Endothelial cell of umbilical vein (primary cell): ENCODE results near the gene ZNF57. TPM values are rescaled to one million over a fixed set of nuclear protein-coding genes. Genes with fewer than 3 reads are reported as not detected.

Source experiments
- BruUV-seq: library from RNA; stranded (reverse); fragments of 400-500 nt; replicated peaks from 2 replicates; lab custom pipeline; 2021; lab: Mats Ljungman, UMichigan
- CTCF ChIA-PET: fragments of 300-600, 350-600 bp; sonication (Branson Sonifier 250); formaldehyde crosslinking; loops from one replicate; lab custom pipeline; 2021; ENCODE audit warnings: antibody characterized with exemption, inconsistent platforms; lab: Charles Lee
- POLR2A ChIA-PET: fragments of 300-600, 350-600 bp; sonication (Branson Sonifier 250); formaldehyde crosslinking; loops from one replicate; lab custom pipeline; 2021; ENCODE audit warnings: antibody characterized with exemption, inconsistent platforms; lab: Charles Lee
- DNase-seq: peaks from one replicate; pipeline ENCODE4 v3.0.0-alpha.2; 2011; ENCODE audit warnings: low read depth, low spot score
- FAIRE-seq: peaks from 2 replicates; lab custom pipeline; 2011; peaks lifted over from hg19 to GRCh38; lab: Jason Lieb, UNC
- H2AFZ ChIP-seq: 2 replicates; pipeline ENCODE4 v1.6.0; 2012; ENCODE audit warnings: low read depth, low read length, control low read depth, inconsistent platforms
- H3K27ac ChIP-seq: 2 replicates; pipeline ENCODE4 v1.5.1; 2011; ENCODE audit warnings: low read depth, mild to moderate bottlenecking, control low read depth, low read length, moderate library complexity; ENCODE audit not compliant: insufficient read depth
- H3K27me3 ChIP-seq, 2 experiments: 2 replicates each; pipeline versions ENCODE4 v1.6.0 to v1.6.1; 2011; ENCODE audit warnings: low read length in 2 of 2, mixed read lengths in 1 of 2; ENCODE audit not compliant: control insufficient read depth in 2 of 2, insufficient read depth in 2 of 2
- H3K36me3 ChIP-seq, 2 experiments: 2 replicates in 1 of 2; 3 replicates in 1 of 2; pipeline ENCODE4 v1.5.1; 2011; ENCODE audit warnings: low read length in 2 of 2, mild to moderate bottlenecking in 1 of 2, moderate library complexity in 1 of 2; ENCODE audit not compliant: control insufficient read depth in 2 of 2, insufficient read depth in 2 of 2; ENCODE audit errors: extremely low read depth in 1 of 2
- H3K4me1 ChIP-seq: 3 replicates; pipeline ENCODE4 v1.5.1; 2011; ENCODE audit warnings: mild to moderate bottlenecking, low read length; ENCODE audit not compliant: control insufficient read depth, insufficient read depth; ENCODE audit errors: extremely low read depth
- H3K4me2 ChIP-seq: 2 replicates; pipeline ENCODE4 v1.6.1; 2011; ENCODE audit warnings: low read length, control low read depth, mixed read lengths; ENCODE audit not compliant: insufficient read depth
- H3K4me3 ChIP-seq, 3 experiments: fragments of 200-600 bp in 1 of 3; sonication (generic), shearing (Covaris generic) in 1 of 3; replicated peaks in 1 of 3; 2 replicates each; pipeline ENCODE4 v1.5.1; 2011 to 2016; ENCODE audit warnings: control low read depth in 3 of 3, low read length in 3 of 3, mild to moderate bottlenecking in 2 of 3, inconsistent platforms in 1 of 3, low read depth in 1 of 3, moderate library complexity in 1 of 3; ENCODE audit not compliant: insufficient read depth in 1 of 3
- H3K79me2 ChIP-seq: 2 replicates; pipeline ENCODE4 v1.6.0; 2012; ENCODE audit warnings: low read length, inconsistent platforms; ENCODE audit not compliant: control insufficient read depth, insufficient read depth
- H3K9ac ChIP-seq: replicated peaks from 2 replicates; pipeline ENCODE3; 2011; ENCODE audit warnings: low read length, control low read depth; ENCODE audit not compliant: insufficient read depth; ENCODE audit errors: extremely low read depth
- H3K9me1 ChIP-seq: replicated peaks from 3 replicates; pipeline ENCODE4 v1.6.0; 2011; ENCODE audit warnings: mild to moderate bottlenecking, low read length; ENCODE audit not compliant: control insufficient read depth, insufficient read depth; ENCODE audit errors: extremely low read depth
- H3K9me3 ChIP-seq: replicated peaks from 2 replicates; pipeline ENCODE4 v1.5.1; 2012; ENCODE audit warnings: low read length, inconsistent platforms; ENCODE audit not compliant: control insufficient read depth, insufficient read depth
- H4K20me1 ChIP-seq: replicated peaks from 2 replicates; pipeline ENCODE3; 2011; ENCODE audit warnings: mild to moderate bottlenecking, low read length; ENCODE audit not compliant: control insufficient read depth, insufficient read depth; ENCODE audit errors: extremely low read depth
- CTCF ChIP-seq, 2 donors: IDR thresholded peaks; 1 replicate in 1 of 2; 2 replicates in 1 of 2; pipeline ENCODE4 v1.5.1; 2011; ENCODE audit warnings: low read length in 2 of 2, mild to moderate bottlenecking in 2 of 2, moderate library complexity in 2 of 2, control low read depth in 1 of 2, inconsistent platforms in 1 of 2, low read depth in 1 of 2; ENCODE audit not compliant: insufficient read depth in 1 of 2; ENCODE audit errors: extremely low read depth in 1 of 2
- EZH2 ChIP-seq: IDR thresholded peaks from 2 replicates; pipeline ENCODE4 v1.6.1; 2012; ENCODE audit warnings: borderline replicate concordance, low read depth, mild to moderate bottlenecking, moderate library complexity, low read length, inconsistent platforms; ENCODE audit not compliant: severe bottlenecking
- FOS ChIP-seq: IDR thresholded peaks from 2 replicates; pipeline ENCODE4 v1.6.1; 2011; ENCODE audit warnings: mild to moderate bottlenecking, low read length, moderate library complexity, borderline replicate concordance; ENCODE audit not compliant: insufficient read depth
- GATA2 ChIP-seq: IDR thresholded peaks from 2 replicates; pipeline ENCODE4 v1.7.0; 2011; ENCODE audit warnings: low read depth, mild to moderate bottlenecking, moderate library complexity, mixed read lengths, low read length; ENCODE audit not compliant: insufficient read length, insufficient read depth
- JUN ChIP-seq: IDR thresholded peaks from 2 replicates; pipeline ENCODE4 v1.6.1; 2011; ENCODE audit warnings: borderline replicate concordance, low read depth; ENCODE audit not compliant: insufficient read length, insufficient read depth
- MAX ChIP-seq: IDR thresholded peaks from 2 replicates; pipeline ENCODE4 v1.6.1; 2011; ENCODE audit not compliant: insufficient read depth, insufficient read length
- MYC ChIP-seq: IDR thresholded peaks from one replicate; pipeline ENCODE4 v1.6.1; 2011; ENCODE audit warnings: mild to moderate bottlenecking, low read depth, low read length
- POLR2A ChIP-seq: IDR thresholded peaks from 2 replicates; pipeline ENCODE4 v1.6.1; 2012; ENCODE audit warnings: low read depth, mild to moderate bottlenecking, control low read depth, low read length
- POLR2AphosphoS5 ChIP-seq: IDR thresholded peaks from 2 replicates; pipeline ENCODE4 v1.6.1; 2012; ENCODE audit warnings: low read depth, mild to moderate bottlenecking, control low read depth, low read length, moderate library complexity; ENCODE audit not compliant: insufficient read depth
- dilution Hi-C: fragments of 300-500 bp; cut with MboI; formaldehyde crosslinking; loops from one replicate; pipeline ENCODE4 v1.15.0; 2019; ENCODE audit warnings: low sequenced_read_pairs; ENCODE audit not compliant: extremely low pct_ligation_motif_present
- intact Hi-C: fragments of 100-400 bp; cut with micrococcal nuclease; formaldehyde crosslinking; loops from one replicate; pipeline ENCODE4 v1.10.0; 2022
- polyA plus RNA-seq, 4 experiments: library from polyadenylated mRNA; depleted of rRNA in 3 of 4; stranded (reverse) in 3 of 4; unstranded in 1 of 4; fragments of >200 nt; gene quantifications; 2 replicates each; pipeline versions ENCODE4 v1.2.1 to v1.2.3, GENCODE V29; 2011 to 2012; ENCODE audit warnings: missing spikeins in 1 of 4
- total RNA-seq: library from RNA; stranded (reverse); gene quantifications from 2 replicates; pipeline ENCODE4 v1.2.3, GENCODE V29; 2021

Gene ZNF57
- total and polyA plus RNA-seq, 2 donors (not counting 3 experiments of a cell fraction or from before 2014, with no cell fraction given) = 2.0 to 3.6 TPM

GRCh38 chr19:2912306-2912705, 11.6 kb downstream of the ZNF57 start:
- Histone ChIP-seq H3K27me3 (no peaks in the 10 kb centered on the region), H2AFZ (no peak overlapping the region), H3K4me2 (no peak overlapping the region), H3K4me3 (no peak overlapping the region), H3K79me2 (peaks cover 1% of the 10 kb centered on the region), H3K9me1 (no peaks in the 10 kb centered on the region), H4K20me1 (no peaks in the 10 kb centered on the region), H3K9ac (no peak overlapping the region), H3K27ac (no peak overlapping the region), H3K9me3 (peaks cover 8% of the 10 kb centered on the region), H3K36me3 (peaks cover 6 to 10% of the 10 kb centered on the region in 2 experiments), H3K4me1 (no peaks in the 10 kb centered on the region)
- no TSS peak for BruUV-seq
- CTCF ChIA-PET = no interaction called here
- TF ChIP-seq POLR2A (no peak), POLR2AphosphoS5 (no peak), JUN (no peak), CTCF (IDR thresholded peaks at IDR 0.05; ENCODE audit: extremely low read depth in 1 of 2, insufficient read depth in 1 of 2, low read depth in 1 of 2, low read length in 2 of 2) (no peak), EZH2 (no peak), MAX (no peak), MYC (no peak), GATA2 (no peak), FOS (no peak)
- intact Hi-C loops (no loop called here), dilution Hi-C loops (no loop called here)
- POLR2A ChIA-PET = no interaction called here
- DNase-seq (no peak), FAIRE-seq (no peak)
